Effector memory CD8-positive, alpha-beta T cell (primary cell): Measurements from ENCODE around the gene FRMD8.

ENCODE experiments used
- ATAC-seq: fragments of 150-1000 bp; cut with Tn5 transposase; replicated peaks from 2 replicates; pipeline ENCODE4 v1.10.0; 2021; ENCODE audit warnings: mild to moderate bottlenecking, moderate library complexity
- DNase-seq, 3 experiments: peaks; one replicate each; pipeline ENCODE4 v3.0.0; 2021
- H3K27ac Mint-ChIP-seq, 2 donors: one replicate each; pipeline ENCODE4 v1.8.0; 2022; ENCODE audit warnings: mild to moderate bottlenecking in 2 of 2, mixed read lengths in 2 of 2, moderate library complexity in 2 of 2
- H3K27me3 Mint-ChIP-seq, 2 donors: one replicate each; pipeline ENCODE4 v1.8.0; 2022; ENCODE audit warnings: mixed read lengths in 2 of 2
- H3K36me3 Mint-ChIP-seq: one replicate; pipeline ENCODE4 v1.8.0; 2022; ENCODE audit warnings: mild to moderate bottlenecking, moderate library complexity, mixed read lengths; ENCODE audit not compliant: insufficient read depth
- H3K4me1 Mint-ChIP-seq, 2 donors: one replicate each; pipeline ENCODE4 v1.8.0; 2022; ENCODE audit warnings: low read depth in 2 of 2, mixed read lengths in 2 of 2
- H3K4me3 Mint-ChIP-seq, 2 donors: one replicate each; pipeline ENCODE4 v1.8.0; 2022; ENCODE audit warnings: mild to moderate bottlenecking in 2 of 2, mixed read lengths in 2 of 2, moderate library complexity in 2 of 2
- H3K9me3 Mint-ChIP-seq, 2 donors: one replicate each; pipeline ENCODE4 v1.8.0; 2022; ENCODE audit warnings: mixed read lengths in 2 of 2

Gene FRMD8

GRCh38 chr11:65416341-65416824, 29.9 kb downstream of the FRMD8 start:
- peak; percentile 51 for ATAC-seq
- Mint-ChIP-seq H3K27ac (peak overlapping the region; percentile 99), H3K27me3 (no peaks in the 10 kb centered on the region), H3K4me1 (peaks cover 50 to 51% of the 10 kb centered on the region in 2 donors), H3K9me3 (no peaks in the 10 kb centered on the region), H3K4me3 (peak overlapping the region; percentile 100), H3K36me3 (peaks cover 58% of the 10 kb centered on the region)
- peak; percentile 92 to 94 (median 92) for DNase-seq

- no peaks in the 10 kb centered on the region for H3K27me3 Mint-ChIP-seq
- H3K9me3 Mint-ChIP-seq, result no peaks in the 10 kb centered on the region
- DNase-seq (no peak), ATAC-seq (no peak)
- H3K4me1 Mint-ChIP-seq, result peaks cover 51 to 52% of the 10 kb centered on the region in 2 donors
- peaks cover 58% of the 10 kb centered on the region for H3K36me3 Mint-ChIP-seq
- H3K27ac Mint-ChIP-seq, result peak overlapping the region; percentile 99
- peak overlapping the region; percentile 100 for H3K4me3 Mint-ChIP-seq
These were observed 30.6 kb downstream of the FRMD8 start for GRCh38 chr11:65416841-65417701.

GRCh38 chr11:65417702-65418430, 31.4 kb downstream of the FRMD8 start:
- Mint-ChIP-seq H3K27ac (peak overlapping the region; percentile 99), H3K36me3 (peaks cover 58% of the 10 kb centered on the region), H3K9me3 (no peaks in the 10 kb centered on the region), H3K4me3 (peak overlapping the region; percentile 100), H3K27me3 (no peaks in the 10 kb centered on the region), H3K4me1 (peaks cover 56 to 58% of the 10 kb centered on the region in 2 donors)
- peak in 1 of 3 experiments; percentile 38 for DNase-seq
- ATAC-seq, result no peak

GRCh38 chr11:65418431-65418680, 31.9 kb downstream of the FRMD8 start:
- Mint-ChIP-seq H3K36me3 (peaks cover 62% of the 10 kb centered on the region), H3K9me3 (no peaks in the 10 kb centered on the region), H3K27ac (peak overlapping the region; percentile 99), H3K4me1 (peaks cover 59 to 62% of the 10 kb centered on the region in 2 donors), H3K27me3 (no peaks in the 10 kb centered on the region), H3K4me3 (peak overlapping the region; percentile 100)
- no peak for ATAC-seq
- no peak for DNase-seq

GRCh38 chr11:65418681-65419459, 32.4 kb downstream of the FRMD8 start:
- Mint-ChIP-seq H3K27ac (peak overlapping the region; percentile 99), H3K9me3 (no peaks in the 10 kb centered on the region), H3K27me3 (no peaks in the 10 kb centered on the region), H3K4me3 (peak overlapping the region; percentile 100), H3K36me3 (peaks cover 67% of the 10 kb centered on the region), H3K4me1 (peaks cover 62 to 65% of the 10 kb centered on the region in 2 donors)
- DNase-seq (peak; percentile 74 to 78 (median 76)), ATAC-seq (peak; percentile 45)

- H3K4me1 Mint-ChIP-seq, result peaks cover 65 to 67% of the 10 kb centered on the region in 2 donors
- no peak for ATAC-seq
These were observed 33.0 kb downstream of the FRMD8 start for GRCh38 chr11:65419460-65419771.

GRCh38 chr11:65419772-65420481, 33.5 kb downstream of the FRMD8 start:
- H3K27me3 Mint-ChIP-seq, result no peaks in the 10 kb centered on the region
- peaks cover 75% of the 10 kb centered on the region for H3K36me3 Mint-ChIP-seq
- peak overlapping the region; percentile 100 for H3K4me3 Mint-ChIP-seq
- peak overlapping the region; percentile 99 for H3K27ac Mint-ChIP-seq
- ATAC-seq (no peak), DNase-seq (no peak)
- H3K9me3 Mint-ChIP-seq, result no peaks in the 10 kb centered on the region
- peaks cover 70 to 71% of the 10 kb centered on the region in 2 donors for H3K4me1 Mint-ChIP-seq

More at GRCh38 chr11:65419460-65419771, 33.0 kb downstream of the FRMD8 start:
- Mint-ChIP-seq H3K4me3 (peak overlapping the region; percentile 100), H3K36me3 (peaks cover 73% of the 10 kb centered on the region), H3K27me3 (no peaks in the 10 kb centered on the region), H3K27ac (peak overlapping the region; percentile 99), H3K9me3 (no peaks in the 10 kb centered on the region)
- DNase-seq, result no peak

- H3K27ac Mint-ChIP-seq, result peak overlapping the region; percentile 99
- H3K9me3 Mint-ChIP-seq, result no peaks in the 10 kb centered on the region
- peaks cover 81% of the 10 kb centered on the region for H3K36me3 Mint-ChIP-seq
- DNase-seq (no peak), ATAC-seq (no peak)
- peaks cover 75% of the 10 kb centered on the region in 2 donors for H3K4me1 Mint-ChIP-seq
- H3K4me3 Mint-ChIP-seq, result peak overlapping the region; percentile 100
- H3K27me3 Mint-ChIP-seq, result no peaks in the 10 kb centered on the region
These were observed 34.1 kb downstream of the FRMD8 start for GRCh38 chr11:65420506-65420905.

GRCh38 chr11:65420979-65421793, 34.7 kb downstream of the FRMD8 start:
- Mint-ChIP-seq H3K27ac (peak overlapping the region; percentile 99), H3K27me3 (no peaks in the 10 kb centered on the region), H3K9me3 (no peaks in the 10 kb centered on the region), H3K4me1 (peaks cover 71 to 74% of the 10 kb centered on the region in 2 donors), H3K36me3 (peaks cover 88% of the 10 kb centered on the region), H3K4me3 (peak overlapping the region; percentile 100)
- DNase-seq, result peak; percentile 78 to 81 (median 80)
- peak; percentile 51 for ATAC-seq

GRCh38 chr11:65421794-65422632, 35.6 kb downstream of the FRMD8 start:
- H3K4me1 Mint-ChIP-seq, result peaks cover 71 to 75% of the 10 kb centered on the region in 2 donors
- peaks cover 92% of the 10 kb centered on the region for H3K36me3 Mint-ChIP-seq
- peak overlapping the region; percentile 99 for H3K27ac Mint-ChIP-seq
- H3K9me3 Mint-ChIP-seq, result no peaks in the 10 kb centered on the region
- ATAC-seq (peak; percentile 2), DNase-seq (peak; percentile 76 to 78 (median 78))
- H3K4me3 Mint-ChIP-seq, result peak overlapping the region; percentile 100
- H3K27me3 Mint-ChIP-seq, result no peaks in the 10 kb centered on the region

GRCh38 chr11:65422633-65423515, 36.4 kb downstream of the FRMD8 start, which contains the start of gene NEAT1:
Gene NEAT1, plus strand, starts transcription at chr11:65422798.
- peaks cover 96% of the 10 kb centered on the region for H3K36me3 Mint-ChIP-seq
- DNase-seq (peak; percentile 85 to 88 (median 86)), ATAC-seq (peak; percentile 2)
- H3K9me3 Mint-ChIP-seq, result no peaks in the 10 kb centered on the region
- peak within 1 kb of the TSS; percentile 99 for H3K27ac Mint-ChIP-seq
- peaks cover 71 to 75% of the 10 kb centered on the region in 2 donors for H3K4me1 Mint-ChIP-seq
- peak within 1 kb of the TSS; percentile 100 for H3K4me3 Mint-ChIP-seq
- no peaks in the 10 kb centered on the region for H3K27me3 Mint-ChIP-seq
